ENCODE results near the gene SKAP1.

SKAP1 gene

GRCh38 chr17:48228720-48229119, 201.3 kb downstream of the SKAP1 start (continued):
- TF ChIP-seq TSHZ2 (CRISPR knock-in tag; IDR thresholded peaks at IDR 0.05) (no peak), BACH2 (CRISPR knock-in tag; IDR thresholded peaks at IDR 0.05; ENCODE audit: borderline replicate concordance) (no peak)

GRCh38 chr17:48225725-48226567, 204.1 kb downstream of the SKAP1 start:
- TF ChIP-seq TCF4 (CRISPR knock-in tag; IDR thresholded peaks at IDR 0.05; ENCODE audit: borderline replicate concordance) (no peak), ZNF8 (CRISPR knock-in tag; IDR thresholded peaks at IDR 0.05) (no peak), GLIS3 (CRISPR knock-in tag; IDR thresholded peaks at IDR 0.05) (no peak), SNAI2 (CRISPR knock-in tag; IDR thresholded peaks at IDR 0.05) (no peak), PPARA (CRISPR knock-in tag; IDR thresholded peaks at IDR 0.05; ENCODE audit: borderline replicate concordance) (no peak), ARNTL (CRISPR knock-in tag; IDR thresholded peaks at IDR 0.05; ENCODE audit: borderline replicate concordance, low read depth) (no peak), ZC3H10 (CRISPR knock-in tag; IDR thresholded peaks at IDR 0.05) (no peak), CSRNP3 (CRISPR knock-in tag; IDR thresholded peaks at IDR 0.05) (no peak), OSR1 (CRISPR knock-in tag; IDR thresholded peaks at IDR 0.05) (no peak), BACH2 (CRISPR knock-in tag; IDR thresholded peaks at IDR 0.05; ENCODE audit: borderline replicate concordance) (no peak)
- ATAC-seq: no peak

GRCh38 chr17:48223945-48224344, 206.1 kb downstream of the SKAP1 start:
- TF ChIP-seq CSDC2 (CRISPR knock-in tag; IDR thresholded peaks at IDR 0.05): no peak
- no peak for TF ChIP-seq ZC3H10 (CRISPR knock-in tag; IDR thresholded peaks at IDR 0.05)
- TF ChIP-seq TSHZ2 (CRISPR knock-in tag; IDR thresholded peaks at IDR 0.05): no peak
- no peak for TF ChIP-seq TCF4 (CRISPR knock-in tag; IDR thresholded peaks at IDR 0.05; ENCODE audit: borderline replicate concordance)
- TF ChIP-seq POU6F1 (CRISPR knock-in tag; IDR thresholded peaks at IDR 0.05; ENCODE audit: borderline replicate concordance, low read depth): no peak
- no peak for TF ChIP-seq ZNF565 (CRISPR knock-in tag; conservative IDR thresholded peaks at IDR 0.05; ENCODE audit: low read depth)
- TF ChIP-seq PATZ1 (CRISPR knock-in tag; IDR thresholded peaks at IDR 0.05; ENCODE audit: borderline replicate concordance): no peak
- TF ChIP-seq ARNTL (CRISPR knock-in tag; IDR thresholded peaks at IDR 0.05; ENCODE audit: borderline replicate concordance, low read depth): no peak
- no peak for TF ChIP-seq ZNF70 (CRISPR knock-in tag; IDR thresholded peaks at IDR 0.05)
- TF ChIP-seq GLIS3 (CRISPR knock-in tag; IDR thresholded peaks at IDR 0.05): no peak
- TF ChIP-seq ESRRG (CRISPR knock-in tag; IDR thresholded peaks at IDR 0.05): no peak
- no peak for ATAC-seq

Data from SK-N-SH treated with all-trans-retinoic acid at 6 μM for 48 hours (cell line).